ENCODE data around the gene ZNF358.

The ZNF358 gene

GRCh38 chr19:7480222-7480969, 35.5 kb upstream of the ZNF358 start:
- H3K9me2 ChIP-seq (replicated peaks; ENCODE audit: insufficient read depth, low read length), result no peaks in the 10 kb centered on the region
- no peaks in the 10 kb centered on the region for H3F3A ChIP-seq (ENCODE audit: insufficient read depth, low read length)
- no peak overlapping the region for H3K9ac ChIP-seq (ENCODE audit: low read length)
- no peak for DNase-seq
- no peaks in the 10 kb centered on the region for H4K20me1 ChIP-seq (ENCODE audit: insufficient read depth, low read length)
- H2AFZ ChIP-seq (ENCODE audit: low read length), result no peak overlapping the region
- no peaks in the 10 kb centered on the region for H3K9me3 ChIP-seq (replicated peaks; ENCODE audit: insufficient read depth, low read length)
- H3K36me3 ChIP-seq (replicated peaks; ENCODE audit: insufficient read depth, low read length), result no peaks in the 10 kb centered on the region
- no peak overlapping the region for H3K4me3 ChIP-seq (ENCODE audit: low read length)
- H3K4me1 ChIP-seq (ENCODE audit: low read length), result no peaks in the 10 kb centered on the region
- no peak overlapping the region for H3K4me2 ChIP-seq (ENCODE audit: low read depth, low read length)
- H3K79me2 ChIP-seq (ENCODE audit: low read length), result no peaks in the 10 kb centered on the region
- peaks cover 57% of the 10 kb centered on the region for H3K27me3 ChIP-seq (replicated peaks; ENCODE audit: insufficient read depth, low read length)
- TF ChIP-seq EZH2 (optimal IDR thresholded peaks at IDR 0.05; ENCODE audit: low read depth, low read length) (no peak), CTCF (IDR thresholded peaks at IDR 0.05; ENCODE audit: low read length) (no peak), EZH2phosphoT487 (IDR thresholded peaks at IDR 0.05; ENCODE audit: low read length) (no peak)
- no peak overlapping the region for H3K27ac ChIP-seq (ENCODE audit: low read length)

GRCh38 chr19:7480970-7481255, 35.0 kb upstream of the ZNF358 start:
- no peak for DNase-seq
- H3K4me1 ChIP-seq (ENCODE audit: low read length), result no peaks in the 10 kb centered on the region

GRCh38 chr19:7482584-7483439, 33.1 kb upstream of the ZNF358 start:
- H2AFZ ChIP-seq (ENCODE audit: low read length), result peak overlapping the region; percentile 29; the same call in 1 of the 2 replicates
- H4K20me1 ChIP-seq (ENCODE audit: insufficient read depth, low read length), result no peaks in the 10 kb centered on the region
- H3K36me3 ChIP-seq (replicated peaks; ENCODE audit: insufficient read depth, low read length), result no peaks in the 10 kb centered on the region
- no peaks in the 10 kb centered on the region for H3K4me1 ChIP-seq (ENCODE audit: low read length)
- no peak for DNase-seq
- no peaks in the 10 kb centered on the region for H3K9me2 ChIP-seq (replicated peaks; ENCODE audit: insufficient read depth, low read length)
- H3F3A ChIP-seq (ENCODE audit: insufficient read depth, low read length), result no peaks in the 10 kb centered on the region
- H3K9me3 ChIP-seq (replicated peaks; ENCODE audit: insufficient read depth, low read length), result no peaks in the 10 kb centered on the region
- no peak for TF ChIP-seq CTCF (IDR thresholded peaks at IDR 0.05; ENCODE audit: low read length)
- no peaks in the 10 kb centered on the region for H3K79me2 ChIP-seq (ENCODE audit: low read length)
- H3K4me2 ChIP-seq (ENCODE audit: low read depth, low read length), result no peak overlapping the region
- H3K9ac ChIP-seq (ENCODE audit: low read length), result no peak overlapping the region
- H3K27me3 ChIP-seq (replicated peaks; ENCODE audit: insufficient read depth, low read length), result peaks cover 80% of the 10 kb centered on the region
- H3K27ac ChIP-seq (ENCODE audit: low read length), result no peak overlapping the region
- H3K4me3 ChIP-seq (ENCODE audit: low read length), result no peak overlapping the region

More at GRCh38 chr19:7480970-7481255, 35.0 kb upstream of the ZNF358 start:
- Histone ChIP-seq H2AFZ (ENCODE audit: low read length) (no peak overlapping the region), H3K9me3 (replicated peaks; ENCODE audit: insufficient read depth, low read length) (no peaks in the 10 kb centered on the region), H4K20me1 (ENCODE audit: insufficient read depth, low read length) (no peaks in the 10 kb centered on the region), H3K27ac (ENCODE audit: low read length) (no peak overlapping the region), H3K9ac (ENCODE audit: low read length) (no peak overlapping the region), H3K4me2 (ENCODE audit: low read depth, low read length) (no peak overlapping the region), H3F3A (ENCODE audit: insufficient read depth, low read length) (no peaks in the 10 kb centered on the region), H3K79me2 (ENCODE audit: low read length) (no peaks in the 10 kb centered on the region), H3K4me3 (ENCODE audit: low read length) (no peak overlapping the region), H3K9me2 (replicated peaks; ENCODE audit: insufficient read depth, low read length) (no peaks in the 10 kb centered on the region), H3K27me3 (replicated peaks; ENCODE audit: insufficient read depth, low read length) (peaks cover 62% of the 10 kb centered on the region), H3K36me3 (replicated peaks; ENCODE audit: insufficient read depth, low read length) (no peaks in the 10 kb centered on the region)
- no peak for TF ChIP-seq EZH2 (optimal IDR thresholded peaks at IDR 0.05; ENCODE audit: low read depth, low read length)
- TF ChIP-seq CTCF (IDR thresholded peaks at IDR 0.05; ENCODE audit: low read length), result no peak
- TF ChIP-seq EZH2phosphoT487 (IDR thresholded peaks at IDR 0.05; ENCODE audit: low read length), result no peak
